Inflammatory macrophage treated with lipopolysaccharide for 4 hours (primary cell): ENCODE measurements around the gene GAL3ST2.
A peak's percentile ranks its signal among the peaks of the same experiment; 100 is the strongest.
"Not testable (repeated sequence)": the region's sequence is repeated elsewhere in the genome, so short reads cannot be mapped to it uniquely, and the experiment has no call there.

ENCODE experiments used
- DNase-seq: peaks from one replicate; pipeline ENCODE4 v3.0.0-alpha.2; 2020

The GAL3ST2 gene

DNA sequence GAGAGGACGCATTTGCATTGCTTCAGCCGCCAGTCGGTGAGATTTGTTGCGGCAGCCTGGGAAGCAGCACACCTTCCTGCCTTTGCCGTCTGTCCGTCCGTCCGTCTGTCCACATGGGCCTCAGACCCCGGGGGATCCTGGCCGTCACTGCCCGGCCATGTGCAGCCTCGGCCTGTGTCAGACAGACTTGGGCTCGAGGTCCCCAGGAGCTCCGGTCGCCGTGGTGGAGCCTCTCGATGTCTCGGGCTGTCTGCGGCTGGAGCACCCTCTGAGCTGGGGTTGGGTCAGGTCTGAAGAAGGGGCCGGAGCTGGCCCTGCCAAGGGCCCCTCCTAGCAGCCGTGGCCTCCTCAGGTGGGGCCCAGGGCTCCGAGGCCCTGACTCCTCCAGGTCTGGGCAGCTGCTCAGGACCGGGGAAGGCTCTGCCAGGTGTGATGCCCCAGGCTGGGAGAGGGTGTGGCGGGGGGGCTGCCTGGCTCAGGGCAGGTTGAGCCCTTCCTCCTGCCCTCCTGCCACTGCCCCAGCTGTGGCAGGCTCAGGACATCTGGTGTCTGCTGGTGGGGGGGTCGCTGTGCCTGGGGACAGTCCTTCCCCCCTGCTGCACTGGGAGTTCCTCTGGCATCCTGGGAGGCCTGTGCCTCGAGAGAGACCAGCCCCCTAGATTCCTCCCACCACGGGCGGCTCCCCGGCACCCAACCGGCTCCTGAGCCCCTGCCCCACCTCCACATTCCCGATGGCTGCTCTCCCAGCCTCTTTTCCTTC is 44.2 kb downstream of the GAL3ST2 start:
- no peak for DNase-seq

- no peak for DNase-seq
Measured at GRCh38 chr2:241821460-241822263, 45.0 kb downstream of the GAL3ST2 start.

GRCh38 chr2:241822264-241822623 is 45.6 kb downstream of the GAL3ST2 start:
- DNase-seq = no peak

- not testable (repeated sequence) for DNase-seq
Measured at GRCh38 chr2:241823531-241824437, 47.2 kb downstream of the GAL3ST2 start.

DNA sequence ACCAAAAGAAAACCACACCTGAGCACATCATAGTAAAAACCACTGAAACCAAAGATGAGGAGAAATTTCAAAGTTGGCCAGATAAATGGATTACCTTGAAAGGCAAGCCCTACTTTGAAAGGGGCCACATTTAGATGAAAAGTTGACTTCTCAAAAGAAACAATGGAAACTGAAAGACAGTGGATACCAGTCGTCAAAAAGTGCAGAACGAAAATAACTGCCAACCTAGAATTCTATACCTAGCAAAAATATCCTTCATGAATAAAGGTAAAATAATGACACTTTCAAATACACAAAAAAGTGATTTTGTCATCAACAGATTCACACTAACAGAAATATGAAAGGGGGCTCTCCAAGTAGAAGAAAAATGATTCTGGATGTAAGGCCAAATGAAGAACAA is 50.8 kb downstream of the GAL3ST2 start:
- no peak for DNase-seq

DNA sequence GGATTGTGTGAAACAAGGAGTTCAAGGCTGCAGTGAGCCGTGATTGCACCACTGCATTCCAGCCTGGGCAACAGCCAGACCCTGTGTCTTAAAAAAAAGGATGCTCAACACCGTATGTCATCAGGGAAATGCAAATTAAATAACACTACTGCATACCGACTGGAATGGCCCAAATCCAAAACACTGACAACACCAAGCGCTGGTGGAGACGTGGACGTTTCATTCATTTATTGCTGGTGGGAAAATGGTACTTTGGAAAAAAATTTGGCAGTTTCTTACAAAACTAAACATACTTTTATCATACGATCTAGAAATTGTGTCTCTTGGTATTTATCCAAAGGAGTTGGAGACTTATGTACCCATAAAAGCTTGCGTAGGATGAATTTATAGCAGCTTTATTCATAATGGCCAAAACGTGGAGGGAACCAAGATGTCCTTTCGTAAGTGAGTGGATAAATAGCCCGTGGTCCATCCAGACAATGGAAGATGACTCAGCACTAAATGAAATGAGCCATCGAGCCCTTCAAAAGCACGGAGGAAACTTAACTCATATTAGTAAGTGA is 56.6 kb downstream of the GAL3ST2 start:
- no peak for DNase-seq

DNA sequence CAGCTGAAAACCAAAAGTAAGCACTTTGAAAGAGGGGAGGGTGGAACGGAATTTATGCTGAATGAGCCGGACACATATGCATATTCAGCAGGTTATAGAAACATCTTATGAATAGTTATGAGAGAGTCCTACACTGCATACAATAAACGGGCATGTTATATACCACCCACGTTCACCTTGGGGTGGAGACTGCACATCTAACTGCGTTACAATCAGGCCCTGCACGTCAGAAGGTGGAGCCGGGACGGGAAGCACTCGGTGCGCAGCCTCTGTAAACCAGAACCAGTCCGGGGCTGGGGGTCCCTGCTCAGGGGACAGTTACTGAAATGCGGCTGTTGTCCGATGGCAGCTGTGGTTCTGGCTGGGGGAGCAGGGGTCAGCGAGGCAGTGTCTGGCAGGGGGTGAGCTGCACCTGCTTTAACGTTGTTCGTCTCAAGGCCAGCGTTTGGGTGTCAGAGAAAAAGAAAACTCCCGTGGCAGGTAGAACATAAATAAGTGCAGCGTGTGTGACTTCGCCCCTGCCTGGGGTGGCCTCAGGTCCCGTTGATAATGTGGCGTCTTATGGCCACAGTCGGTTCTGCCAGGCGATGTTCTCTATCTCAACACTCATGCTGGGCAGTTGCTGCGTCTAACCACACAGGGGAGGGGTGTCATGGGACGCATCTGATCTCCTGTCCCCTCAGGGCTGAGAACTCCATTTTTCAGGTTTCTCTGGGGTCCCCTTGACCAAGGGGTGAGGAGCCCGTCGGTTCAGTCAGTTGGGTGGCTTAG is 57.3 kb downstream of the GAL3ST2 start:
- DNase-seq = not testable (repeated sequence)

- no peak for DNase-seq
Measured at GRCh38 chr2:241834527-241835210, 58.0 kb downstream of the GAL3ST2 start.

DNA sequence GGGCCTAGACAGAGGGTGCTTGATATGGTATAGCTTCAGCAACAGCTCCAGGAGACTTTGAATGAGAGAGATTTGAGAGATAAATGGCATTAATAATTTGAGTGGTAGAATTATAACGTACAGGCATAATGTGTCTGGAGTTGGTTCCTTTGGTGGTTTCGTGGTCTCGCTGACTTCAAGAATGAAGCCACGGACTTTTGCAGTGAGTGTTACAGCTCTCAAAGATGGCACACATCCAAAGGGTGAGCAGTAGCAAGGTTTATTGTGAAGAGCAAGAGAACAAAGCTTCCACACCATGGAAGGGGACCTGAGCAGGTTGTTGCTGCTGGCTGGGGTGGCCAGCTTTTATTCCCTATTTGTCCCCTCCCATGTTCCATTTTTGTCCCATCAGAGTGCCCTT is 59.0 kb downstream of the GAL3ST2 start:
- DNase-seq = no peak

GRCh38 chr2:241836292-241836691 is 59.7 kb downstream of the GAL3ST2 start:
- DNase-seq = no peak

DNA sequence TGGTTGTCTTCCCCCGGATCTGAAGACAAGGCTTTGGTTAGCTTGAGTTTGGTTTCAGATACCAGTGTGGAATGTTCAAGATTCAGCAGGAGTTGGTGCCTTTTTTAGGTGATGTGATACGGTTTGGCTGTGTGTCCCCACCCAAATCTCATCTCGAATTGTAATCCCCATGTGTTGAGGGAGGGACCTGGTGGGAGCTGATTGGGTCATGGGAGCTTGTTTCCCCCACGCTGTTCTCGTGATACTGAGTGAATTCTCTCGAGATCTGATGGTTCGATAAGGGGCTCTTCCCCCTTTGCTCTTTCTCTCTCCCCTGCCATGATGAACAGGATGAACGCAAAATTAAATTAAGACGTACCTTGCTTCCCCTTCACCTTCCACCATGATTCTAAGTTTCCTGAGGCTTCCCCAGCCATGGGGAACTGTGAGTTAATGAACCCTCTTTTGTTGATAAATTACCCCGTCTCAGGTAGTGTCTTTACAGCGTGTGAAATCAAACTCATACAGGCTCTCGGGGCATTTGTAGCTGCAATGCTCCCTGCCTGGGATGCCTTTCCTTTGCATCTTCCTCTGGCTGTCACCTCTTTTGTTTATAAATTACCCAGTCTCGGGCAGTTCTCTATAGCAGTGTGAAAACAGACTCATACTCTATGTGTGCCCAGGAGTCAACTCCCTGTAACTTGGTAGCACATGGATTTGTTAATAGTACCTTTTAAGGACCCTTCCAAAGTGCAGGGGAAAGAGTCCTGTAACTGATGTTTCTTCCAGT is 60.8 kb downstream of the GAL3ST2 start:
- DNase-seq = no peak

- no peak for DNase-seq
Measured at GRCh38 chr2:241841181-241842066, 64.8 kb downstream of the GAL3ST2 start.

GRCh38 chr2:241842067-241842415 is 65.4 kb downstream of the GAL3ST2 start:
- no peak for DNase-seq

DNA sequence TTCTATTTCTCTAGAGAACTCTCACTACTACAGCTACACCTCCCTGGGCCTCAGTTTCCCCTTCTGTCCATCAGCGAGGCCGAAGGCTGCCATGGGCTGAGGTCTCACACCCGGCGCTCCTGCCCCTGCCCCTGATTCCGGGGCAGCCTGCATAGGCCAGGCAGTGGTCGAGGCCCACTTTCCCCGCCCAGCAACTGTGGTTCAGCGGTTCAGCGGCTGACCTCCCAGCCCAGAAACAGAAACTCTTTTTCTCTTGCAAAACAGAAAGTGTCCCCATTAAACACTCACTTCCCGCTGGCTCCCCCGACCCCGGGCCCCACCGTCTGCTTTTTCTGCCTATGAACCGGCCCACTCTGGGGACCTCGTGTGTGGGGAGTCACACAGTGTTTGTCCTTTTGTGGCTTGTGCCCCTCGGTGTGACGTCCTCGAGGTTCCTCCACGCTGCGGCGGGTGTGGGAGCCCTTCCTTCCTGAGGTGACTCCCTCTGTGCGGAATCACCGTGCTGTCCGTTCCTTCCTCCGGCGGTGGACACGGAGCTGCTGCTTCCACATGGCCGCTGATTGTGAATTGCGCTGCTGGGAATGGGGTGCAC is 66.1 kb downstream of the GAL3ST2 start:
- peak; percentile 98 for DNase-seq

DNA sequence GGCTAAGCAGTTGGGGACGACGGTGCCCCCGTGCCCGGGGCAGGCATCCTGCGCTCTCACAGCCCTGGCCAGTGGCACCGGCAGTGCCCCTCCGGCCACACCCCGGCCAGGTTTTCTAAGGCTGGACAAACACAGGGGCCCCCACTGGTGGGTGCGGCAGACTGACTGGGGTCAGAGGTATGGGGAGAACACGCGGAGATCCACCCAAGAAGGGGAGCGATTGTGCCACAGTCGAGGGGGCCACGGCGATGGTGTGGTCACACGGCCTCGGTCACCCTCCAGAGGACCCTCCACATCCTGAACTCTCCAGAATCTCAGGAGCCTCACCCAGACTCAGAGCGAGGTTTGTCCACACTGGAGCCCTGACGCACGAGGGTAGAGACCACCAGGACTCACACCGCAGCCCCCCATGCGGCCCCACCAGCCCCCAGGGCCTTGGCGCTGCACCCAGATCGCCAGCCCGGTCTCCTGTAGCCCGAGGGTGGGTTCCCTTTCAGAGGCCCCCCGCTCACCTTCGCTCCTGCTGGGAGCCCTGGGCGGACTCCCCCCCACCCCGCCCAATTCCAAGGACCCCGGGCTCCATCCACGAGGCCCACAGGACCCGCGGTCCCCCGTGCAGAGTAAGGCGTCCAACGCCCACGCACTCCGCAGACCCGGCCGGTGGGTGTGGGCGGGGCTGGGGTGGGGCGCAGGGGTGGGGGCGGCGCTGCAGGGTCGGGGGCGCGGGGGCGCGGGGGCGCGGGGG is 66.9 kb downstream of the GAL3ST2 start:
- DNase-seq = no peak

- peak; percentile 89 for DNase-seq
Measured at GRCh38 chr2:241844066-241844728, 67.6 kb downstream of the GAL3ST2 start.

GRCh38 chr2:241844831-241845578 is 68.4 kb downstream of the GAL3ST2 start:
- DNase-seq = no peak
